IPS-18a (cell line): ENCODE results near the gene PLEKHB2.
A peak's percentile ranks its signal among the peaks of the same experiment; 100 is the strongest.
"Not testable (repeated sequence)": the region's sequence is repeated elsewhere in the genome, so short reads cannot be mapped to it uniquely, and the experiment has no call there.

ENCODE experiments used
- H3K27ac ChIP-seq: one replicate; pipeline ENCODE4 v1.5.1; 2013; ENCODE audit warnings: low read length
- H3K27me3 ChIP-seq: one replicate; pipeline ENCODE4 v1.6.1; 2013; ENCODE audit warnings: mild to moderate bottlenecking, low read length; ENCODE audit not compliant: control insufficient read depth, insufficient read depth
- H3K36me3 ChIP-seq: one replicate; pipeline ENCODE4 v1.6.1; 2013; ENCODE audit warnings: low read depth, low read length; ENCODE audit not compliant: control insufficient read depth
- H3K4me1 ChIP-seq: one replicate; pipeline ENCODE4 v1.6.1; 2013; ENCODE audit warnings: low read depth, low read length; ENCODE audit not compliant: control insufficient read depth
- H3K4me3 ChIP-seq: one replicate; pipeline ENCODE4 v1.5.1; 2013; ENCODE audit warnings: low read length
- H3K9ac ChIP-seq: one replicate; pipeline ENCODE4 v1.6.1; 2013; ENCODE audit warnings: mild to moderate bottlenecking, low read length, moderate library complexity
- H3K9me3 ChIP-seq: one replicate; pipeline ENCODE4 v1.6.1; 2013; ENCODE audit warnings: low read depth, low read length; ENCODE audit not compliant: control insufficient read depth

Gene PLEKHB2

GRCh38 chr2:131105156-131105949 is at the start of gene PLEKHB2:
Gene PLEKHB2 (plus strand): TSS chr2:131105336. CDS start chr2:131120942, 15,606 bp downstream.
- Histone ChIP-seq H3K4me3 (peak within 1 kb of the TSS; percentile 90), H3K9ac (peak within 1 kb of the TSS; percentile 69), H3K9me3 (no peaks in the 10 kb centered on the region), H3K27me3 (no peaks in the 10 kb centered on the region), H3K4me1 (peaks cover 12% of the 10 kb centered on the region), H3K27ac (peak within 1 kb of the TSS; percentile 16), H3K36me3 (no peaks in the 10 kb centered on the region)

GRCh38 chr2:131056204-131056931 is 48.8 kb upstream of the PLEKHB2 start:
- H3K4me3 ChIP-seq: no peak overlapping the region
- no peaks in the 10 kb centered on the region for H3K4me1 ChIP-seq
- H3K9ac ChIP-seq: no peak overlapping the region
- no peaks in the 10 kb centered on the region for H3K9me3 ChIP-seq
- H3K27ac ChIP-seq: no peak overlapping the region
- H3K36me3 ChIP-seq: peaks cover 62% of the 10 kb centered on the region
- H3K27me3 ChIP-seq: no peaks in the 10 kb centered on the region

- no peak overlapping the region for H3K27ac ChIP-seq
- H3K36me3 ChIP-seq: peaks cover 57% of the 10 kb centered on the region
- H3K9me3 ChIP-seq: no peaks in the 10 kb centered on the region
- no peak overlapping the region for H3K9ac ChIP-seq
- no peaks in the 10 kb centered on the region for H3K4me1 ChIP-seq
- H3K4me3 ChIP-seq: no peak overlapping the region
- H3K27me3 ChIP-seq: no peaks in the 10 kb centered on the region
Observed at GRCh38 chr2:131056932-131057287, 48.2 kb upstream of the PLEKHB2 start.

- peaks cover 53% of the 10 kb centered on the region for H3K36me3 ChIP-seq
Observed at GRCh38 chr2:131058214-131058843, 46.8 kb upstream of the PLEKHB2 start.

GRCh38 chr2:131058920-131059319 is 46.2 kb upstream of the PLEKHB2 start:
- Histone ChIP-seq H3K9me3 (no peaks in the 10 kb centered on the region), H3K4me1 (no peaks in the 10 kb centered on the region), H3K9ac (no peak overlapping the region), H3K4me3 (no peak overlapping the region), H3K36me3 (peaks cover 51% of the 10 kb centered on the region), H3K27me3 (no peaks in the 10 kb centered on the region), H3K27ac (no peak overlapping the region)

More at GRCh38 chr2:131058214-131058843, 46.8 kb upstream of the PLEKHB2 start:
- H3K27me3 ChIP-seq: no peaks in the 10 kb centered on the region
- H3K4me1 ChIP-seq: no peaks in the 10 kb centered on the region
- H3K9me3 ChIP-seq: no peaks in the 10 kb centered on the region
- no peak overlapping the region for H3K27ac ChIP-seq
- H3K4me3 ChIP-seq: no peak overlapping the region
- H3K9ac ChIP-seq: no peak overlapping the region

- no peaks in the 10 kb centered on the region for H3K9me3 ChIP-seq
- no peak overlapping the region for H3K27ac ChIP-seq
- H3K4me3 ChIP-seq: no peak overlapping the region
- no peaks in the 10 kb centered on the region for H3K4me1 ChIP-seq
- no peaks in the 10 kb centered on the region for H3K27me3 ChIP-seq
- no peak overlapping the region for H3K9ac ChIP-seq
- H3K36me3 ChIP-seq: peaks cover 26% of the 10 kb centered on the region
Observed at GRCh38 chr2:131063501-131064283, 41.4 kb upstream of the PLEKHB2 start.

- Histone ChIP-seq H3K27ac (no peak overlapping the region), H3K9me3 (no peaks in the 10 kb centered on the region), H3K9ac (no peak overlapping the region), H3K4me1 (no peaks in the 10 kb centered on the region), H3K27me3 (no peaks in the 10 kb centered on the region), H3K36me3 (peaks cover 32% of the 10 kb centered on the region), H3K4me3 (no peak overlapping the region)
Observed at GRCh38 chr2:131064589-131065512, 40.3 kb upstream of the PLEKHB2 start.

- H3K36me3 ChIP-seq: peaks cover 52% of the 10 kb centered on the region
- no peaks in the 10 kb centered on the region for H3K4me1 ChIP-seq
Observed at GRCh38 chr2:131067465-131068125, 37.5 kb upstream of the PLEKHB2 start.

GRCh38 chr2:131068172-131068571 is 37.0 kb upstream of the PLEKHB2 start:
- not testable (repeated sequence) for H3K4me1 ChIP-seq, H3K9me3 ChIP-seq, H3K27me3 ChIP-seq, H3K4me3 ChIP-seq, H3K9ac ChIP-seq, H3K27ac ChIP-seq
- H3K36me3 ChIP-seq: peaks cover 51% of the 10 kb centered on the region

More at GRCh38 chr2:131067465-131068125, 37.5 kb upstream of the PLEKHB2 start:
- no peaks in the 10 kb centered on the region for H3K9me3 ChIP-seq
- no peak overlapping the region for H3K4me3 ChIP-seq
- H3K27ac ChIP-seq: no peak overlapping the region
- no peaks in the 10 kb centered on the region for H3K27me3 ChIP-seq
- no peak overlapping the region for H3K9ac ChIP-seq

- H3K4me1 ChIP-seq, H3K27ac ChIP-seq, H3K4me3 ChIP-seq, H3K9ac ChIP-seq, H3K27me3 ChIP-seq, H3K9me3 ChIP-seq: not testable (repeated sequence)
- peaks cover 87% of the 10 kb centered on the region for H3K36me3 ChIP-seq
Observed at GRCh38 chr2:131075578-131075977, 29.6 kb upstream of the PLEKHB2 start.
